OCI-M2 (cell line): Measurements from ENCODE around the gene ARFIP1.

Experiments
- DNase-seq: peaks from one replicate; lab custom pipeline; 2025; ENCODE audit not compliant: unreplicated experiment; lab: John Stamatoyannopoulos, UW

Gene ARFIP1

DNA sequence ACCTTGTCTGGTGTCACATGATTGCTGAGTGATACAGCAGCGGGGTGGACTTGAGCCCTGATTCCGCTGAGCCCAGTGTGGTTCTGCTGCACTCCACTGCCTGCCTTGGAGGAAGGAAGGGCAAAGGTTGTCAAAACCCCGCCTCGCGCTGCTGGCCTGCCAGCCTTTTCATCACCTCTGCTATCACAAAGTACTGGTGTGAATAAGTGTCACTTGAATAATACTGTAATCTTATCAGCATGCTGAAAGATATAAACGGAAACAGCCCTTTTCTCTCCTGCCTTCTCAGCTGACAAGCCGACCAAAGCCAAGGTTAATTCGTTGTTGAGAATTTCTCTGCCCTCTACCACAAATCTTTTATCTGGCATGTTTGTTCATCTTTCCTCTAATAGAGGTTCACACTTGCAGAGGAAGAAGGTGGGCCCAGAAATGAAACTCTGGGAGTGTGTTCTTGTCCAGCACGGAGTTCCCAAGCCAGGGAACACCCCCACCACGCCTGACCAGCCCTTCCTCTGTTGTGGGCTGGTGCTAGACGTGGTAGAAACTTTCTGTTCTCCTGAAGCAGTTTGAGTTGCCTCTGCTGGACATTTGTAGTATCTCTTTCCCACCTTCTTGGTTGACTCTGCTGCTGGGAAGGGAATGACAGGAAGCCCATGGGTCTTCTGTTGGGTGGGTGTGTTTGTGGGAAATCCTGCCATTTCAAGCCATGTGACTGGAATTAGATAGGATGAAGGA lies 177.8 kb downstream of the ARFIP1 start:
- DNase-seq = no peak

- no peak for DNase-seq
Observed at GRCh38 chr4:152959080-152959479, 179.3 kb downstream of the ARFIP1 start.

DNA sequence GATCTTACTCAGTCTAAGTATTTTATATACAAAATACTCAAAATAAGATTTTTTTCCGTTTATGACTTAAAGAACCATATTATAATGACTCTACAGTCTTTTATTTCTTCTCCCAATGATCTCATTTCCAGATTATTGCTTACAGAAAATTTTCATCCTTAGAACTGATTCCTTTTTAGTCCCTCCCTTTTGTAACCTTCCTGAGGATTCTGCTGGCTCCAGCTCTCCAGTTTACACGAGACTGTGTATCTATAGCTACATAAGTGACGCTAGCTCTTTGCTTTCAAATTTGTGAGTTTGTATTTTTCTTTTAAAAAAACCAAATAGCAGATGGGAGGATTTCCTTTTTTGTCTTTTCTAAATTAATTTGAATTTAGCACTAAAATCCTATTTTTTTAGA lies 180.3 kb downstream of the ARFIP1 start:
- no peak for DNase-seq

- no peak for DNase-seq
Observed at GRCh38 chr4:152961014-152961772, 181.4 kb downstream of the ARFIP1 start.

DNA sequence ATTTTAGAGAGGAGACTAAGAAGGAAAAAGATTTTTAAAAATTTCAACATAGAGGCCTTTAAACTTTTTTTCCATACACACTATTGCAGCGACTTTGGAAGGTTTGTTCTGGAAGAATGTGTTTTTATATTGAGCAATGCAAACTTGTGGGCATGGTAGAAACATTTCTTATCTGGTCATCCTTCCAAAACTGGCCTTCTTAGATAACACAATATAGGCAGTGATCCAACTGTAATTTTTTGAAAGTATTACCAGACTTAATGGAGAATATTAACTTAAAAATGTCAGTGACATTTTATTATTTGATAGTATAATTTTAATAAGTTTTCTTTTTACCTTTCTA lies 182.0 kb downstream of the ARFIP1 start:
- no peak for DNase-seq
